A673 (cell line): ENCODE measurements around the gene PMEPA1. TPM values are rescaled to one million over a fixed set of nuclear protein-coding genes. Genes with fewer than 3 reads are reported as not detected.

Experiments used
- BruUV-seq: library from RNA; stranded (reverse); fragments of 400-500 nt; replicated peaks from 2 replicates; lab custom pipeline; 2021; lab: Mats Ljungman, UMichigan
- CTCF ChIA-PET: fragments of 300-600 bp; sonication (Branson Sonifier 250); formaldehyde crosslinking; loops from one replicate; lab custom pipeline; 2022; ENCODE audit warnings: antibody characterized with exemption; lab: Charles Lee
- POLR2A ChIA-PET: fragments of 300-600 bp; sonication (Branson Sonifier 250); formaldehyde crosslinking; loops from one replicate; lab custom pipeline; 2022; ENCODE audit warnings: antibody characterized with exemption; ENCODE audit not compliant: low non-redundant PET; lab: Charles Lee
- DNase-seq: peaks from one replicate; pipeline ENCODE4 v3.0.0-alpha.2; 2015; ENCODE audit warnings: low spot score
- H3K27ac ChIP-seq: fragments of 200-600 bp; sonication (generic); 2 replicates; pipeline ENCODE4 v1.5.1; 2016; ENCODE audit warnings: mixed run types, low read depth, mild to moderate bottlenecking, mixed read lengths, antibody characterized with exemption, low read length; ENCODE audit not compliant: poor library complexity, severe bottlenecking
- H3K27me3 ChIP-seq: fragments of 200-600 bp; sonication (generic); replicated peaks from 2 replicates; pipeline ENCODE4 v1.6.1; 2017; ENCODE audit warnings: mixed run types, low read depth, mild to moderate bottlenecking, mixed read lengths, antibody characterized with exemption, low read length; ENCODE audit not compliant: insufficient read depth, poor library complexity
- H3K36me3 ChIP-seq: fragments of 200-600 bp; sonication (generic); 2 replicates; pipeline ENCODE4 v1.6.1; 2016; ENCODE audit warnings: mixed run types, mild to moderate bottlenecking, mixed read lengths, antibody characterized with exemption, low read length; ENCODE audit not compliant: insufficient read depth, poor library complexity, severe bottlenecking
- H3K4me1 ChIP-seq: fragments of 200-600 bp; sonication (generic); 2 replicates; pipeline ENCODE4 v1.6.1; 2017; ENCODE audit warnings: mixed run types, mild to moderate bottlenecking, mixed read lengths, antibody characterized with exemption, low read length; ENCODE audit not compliant: insufficient read depth, poor library complexity, severe bottlenecking
- H3K4me3 ChIP-seq: fragments of 200-600 bp; sonication (generic); 2 replicates; pipeline ENCODE4 v1.5.1; 2016; ENCODE audit warnings: low read depth, mixed run types, mild to moderate bottlenecking, mixed read lengths, low read length; ENCODE audit not compliant: poor library complexity, severe bottlenecking
- H3K9me3 ChIP-seq: fragments of 200-600 bp; sonication (generic); 2 replicates; pipeline ENCODE4 v1.6.1; 2016; ENCODE audit warnings: mixed run types, low read depth, mild to moderate bottlenecking, mixed read lengths, antibody characterized with exemption, low read length; ENCODE audit not compliant: poor library complexity, severe bottlenecking
- EZH2 ChIP-seq: fragments of 200-600 bp; sonication (generic); IDR thresholded peaks from 2 replicates; pipeline ENCODE4 v1.6.1; 2017; ENCODE audit warnings: borderline replicate concordance, low read depth, mild to moderate bottlenecking, mixed read lengths, antibody characterized with exemption, low read length; ENCODE audit not compliant: poor library complexity, severe bottlenecking
- intact Hi-C: fragments of 100-400 bp; cut with micrococcal nuclease; formaldehyde crosslinking; loops from one replicate; pipeline ENCODE4 v1.10.0; 2022; ENCODE audit not compliant: unreplicated experiment
- total RNA-seq: library from RNA; stranded (reverse); gene quantifications from 2 replicates; pipeline ENCODE4 v1.2.3, GENCODE V29; 2021
- TF ChIP-seq, protein P1 (sequence below): fragments of 300-800, 200-600 bp; sonication (generic); conservative IDR thresholded peaks from 2 replicates; pipeline ENCODE4 v1.5.1; 2017; ENCODE audit warnings: low read depth, mild to moderate bottlenecking, antibody characterized with exemption, low read length, moderate library complexity, mixed read lengths

The PMEPA1 gene
- total RNA-seq, 1 experiment from 2014 or later: 9.7 TPM

DNA sequence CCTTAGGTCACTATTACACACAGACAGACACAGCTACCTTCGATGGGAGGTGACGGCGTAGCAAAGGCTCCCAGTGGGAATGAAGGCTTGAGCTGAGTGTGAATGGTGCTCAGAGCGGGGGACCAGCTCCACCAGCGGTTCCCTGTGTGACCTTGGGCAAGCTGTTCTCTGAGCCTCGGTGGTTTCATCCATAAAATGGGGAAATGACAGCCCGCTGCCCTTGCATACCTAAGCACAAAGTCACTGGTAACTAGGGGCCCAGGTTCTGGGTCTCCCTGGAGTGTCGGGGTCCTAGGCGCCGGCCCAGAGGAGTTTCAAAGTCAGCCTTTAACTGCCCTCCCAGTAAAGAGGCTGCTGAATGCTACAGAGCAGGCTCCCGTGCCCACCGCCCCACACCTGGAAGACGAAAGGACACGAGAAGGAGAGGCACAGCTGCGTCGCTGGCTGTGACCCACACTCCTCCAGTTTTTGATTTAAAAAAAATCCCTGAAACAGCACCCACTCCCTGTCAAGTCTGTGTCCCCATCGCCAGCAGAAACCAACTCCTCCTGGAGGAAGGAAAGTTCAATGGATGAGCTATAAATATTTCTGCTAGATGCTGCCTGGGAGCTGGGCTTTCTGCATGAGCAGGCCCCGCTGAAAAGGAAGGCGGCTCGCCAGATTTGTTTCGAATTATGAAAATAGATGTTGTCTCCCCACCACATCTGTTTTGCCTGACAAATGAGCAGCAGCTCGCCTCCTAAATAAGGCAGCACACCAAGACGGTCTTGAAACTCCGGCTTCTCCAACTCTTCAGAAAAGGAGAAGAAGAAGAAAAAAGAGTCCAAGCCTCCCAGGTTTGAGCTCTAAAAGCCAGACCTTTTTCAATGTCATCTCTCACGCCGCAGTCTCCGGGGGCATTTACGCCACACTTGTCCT is 27.4 kb downstream of the PMEPA1 start:
- no peak overlapping the region for H3K27ac ChIP-seq
- H3K27me3 ChIP-seq: no peaks in the 10 kb centered on the region
- H3K4me1 ChIP-seq: peaks cover 6% of the 10 kb centered on the region
- intact Hi-C loops: no loop called here
- ChIA-PET POLR2A (no interaction called here), CTCF (no interaction called here)
- H3K36me3 ChIP-seq: no peaks in the 10 kb centered on the region
- H3K9me3 ChIP-seq: no peaks in the 10 kb centered on the region
- BruUV-seq: no TSS peak
- no peak for TF ChIP-seq EZH2
- TF ChIP-seq, protein P1, sequence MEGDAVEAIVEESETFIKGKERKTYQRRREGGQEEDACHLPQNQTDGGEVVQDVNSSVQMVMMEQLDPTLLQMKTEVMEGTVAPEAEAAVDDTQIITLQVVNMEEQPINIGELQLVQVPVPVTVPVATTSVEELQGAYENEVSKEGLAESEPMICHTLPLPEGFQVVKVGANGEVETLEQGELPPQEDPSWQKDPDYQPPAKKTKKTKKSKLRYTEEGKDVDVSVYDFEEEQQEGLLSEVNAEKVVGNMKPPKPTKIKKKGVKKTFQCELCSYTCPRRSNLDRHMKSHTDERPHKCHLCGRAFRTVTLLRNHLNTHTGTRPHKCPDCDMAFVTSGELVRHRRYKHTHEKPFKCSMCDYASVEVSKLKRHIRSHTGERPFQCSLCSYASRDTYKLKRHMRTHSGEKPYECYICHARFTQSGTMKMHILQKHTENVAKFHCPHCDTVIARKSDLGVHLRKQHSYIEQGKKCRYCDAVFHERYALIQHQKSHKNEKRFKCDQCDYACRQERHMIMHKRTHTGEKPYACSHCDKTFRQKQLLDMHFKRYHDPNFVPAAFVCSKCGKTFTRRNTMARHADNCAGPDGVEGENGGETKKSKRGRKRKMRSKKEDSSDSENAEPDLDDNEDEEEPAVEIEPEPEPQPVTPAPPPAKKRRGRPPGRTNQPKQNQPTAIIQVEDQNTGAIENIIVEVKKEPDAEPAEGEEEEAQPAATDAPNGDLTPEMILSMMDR: no peak
- H3K4me3 ChIP-seq: no peak overlapping the region
- DNase-seq: no peak

DNA sequence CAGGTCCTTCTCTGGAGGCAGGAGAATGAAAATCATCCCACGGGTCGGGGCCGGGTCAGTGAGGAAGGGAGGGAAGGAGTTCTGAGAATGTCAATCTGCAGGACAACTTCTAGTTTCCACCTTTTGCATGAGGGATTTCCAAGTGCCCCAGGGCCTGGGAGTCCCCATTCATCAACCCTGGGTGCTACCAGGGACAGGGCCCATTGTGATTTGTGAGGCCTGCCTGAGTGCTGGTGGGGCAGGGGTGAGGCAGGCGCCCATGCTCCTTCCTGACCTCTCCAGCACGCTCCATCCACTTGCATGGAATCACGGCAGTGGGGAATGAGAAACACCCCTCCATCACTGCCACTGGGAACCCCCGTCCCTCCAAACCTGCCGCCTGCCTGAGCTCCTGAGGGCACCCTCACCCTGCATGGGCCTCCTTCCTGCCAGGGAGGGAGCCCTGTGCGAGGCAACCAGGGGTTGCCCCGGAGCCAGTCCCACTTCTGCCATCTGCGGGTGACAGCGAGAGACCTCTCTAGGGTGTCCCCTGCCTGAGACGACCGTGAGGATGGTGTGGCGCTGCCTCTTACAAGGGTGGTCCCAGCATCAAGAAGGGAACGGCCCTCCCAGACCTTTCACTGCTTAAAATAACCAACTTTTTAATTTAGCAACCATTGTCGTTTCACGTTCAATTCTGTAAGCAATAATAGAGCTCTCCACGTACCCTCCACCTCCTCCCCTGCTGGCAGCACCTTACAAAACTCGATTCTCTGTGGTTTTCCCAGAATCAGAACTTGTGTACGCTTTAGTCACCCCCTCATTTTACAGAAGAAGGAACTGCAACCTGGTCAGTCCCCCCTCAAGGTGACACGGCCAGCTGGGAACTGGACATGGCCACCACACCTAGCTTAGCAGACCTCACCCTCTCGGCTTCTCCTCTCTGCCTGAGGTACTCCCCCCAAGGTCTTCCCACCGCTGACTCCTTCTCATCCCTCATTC is 28.6 kb downstream of the PMEPA1 start:
- TF ChIP-seq, protein P1: no peak
- no peak for TF ChIP-seq EZH2
- Histone ChIP-seq H3K4me3 (no peak overlapping the region), H3K36me3 (no peaks in the 10 kb centered on the region), H3K27ac (no peak overlapping the region), H3K4me1 (peaks cover 6% of the 10 kb centered on the region), H3K27me3 (no peaks in the 10 kb centered on the region), H3K9me3 (no peaks in the 10 kb centered on the region)
- no TSS peak for BruUV-seq
- intact Hi-C loops: no loop called here
- no peak for DNase-seq
- POLR2A ChIA-PET: interaction anchor here (0.6 kb wide), 1 partner anchor 10 kb away, joined by 5 read pairs; no protein-coding TSS in a partner anchor
- CTCF ChIA-PET: no interaction called here

DNA sequence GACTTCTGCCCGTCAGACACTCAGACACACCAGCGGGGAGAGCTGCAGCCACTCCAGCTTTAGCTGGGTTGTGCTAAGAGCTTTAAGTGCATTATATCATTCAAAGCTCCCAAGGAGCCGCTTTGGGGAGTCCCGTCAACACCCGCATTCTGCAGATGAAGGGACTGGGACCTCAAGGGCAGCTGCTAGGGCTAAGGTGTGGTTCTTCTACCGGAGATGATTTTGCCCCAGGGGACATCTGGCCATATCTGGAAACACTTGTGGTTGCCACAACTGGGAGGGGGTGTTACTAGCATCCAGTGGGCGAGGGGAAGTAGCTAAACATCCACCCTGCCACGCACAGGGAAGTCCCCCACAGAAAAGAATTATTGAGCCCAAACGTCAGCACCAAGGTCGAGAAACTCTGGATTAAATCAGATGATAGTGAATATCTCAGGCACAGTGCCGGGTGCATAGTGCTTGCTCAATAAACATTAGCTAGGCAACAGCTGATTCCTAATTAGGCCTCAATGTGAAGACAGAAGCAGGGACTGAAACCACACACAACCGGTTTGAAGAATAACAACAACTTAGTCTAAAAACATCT is 29.6 kb downstream of the PMEPA1 start:
- CTCF ChIA-PET: no interaction called here
- H3K4me1 ChIP-seq: peaks cover 4% of the 10 kb centered on the region
- H3K9me3 ChIP-seq: no peaks in the 10 kb centered on the region
- TF ChIP-seq, protein P1: no peak
- no peak for TF ChIP-seq EZH2
- intact Hi-C loops: no loop called here
- no peaks in the 10 kb centered on the region for H3K36me3 ChIP-seq
- POLR2A ChIA-PET: no interaction called here
- BruUV-seq: no TSS peak
- no peaks in the 10 kb centered on the region for H3K27me3 ChIP-seq
- no peak overlapping the region for H3K27ac ChIP-seq
- no peak for DNase-seq
- no peak overlapping the region for H3K4me3 ChIP-seq
